ENCODE results near the gene CUBN.

The CUBN gene

DNA sequence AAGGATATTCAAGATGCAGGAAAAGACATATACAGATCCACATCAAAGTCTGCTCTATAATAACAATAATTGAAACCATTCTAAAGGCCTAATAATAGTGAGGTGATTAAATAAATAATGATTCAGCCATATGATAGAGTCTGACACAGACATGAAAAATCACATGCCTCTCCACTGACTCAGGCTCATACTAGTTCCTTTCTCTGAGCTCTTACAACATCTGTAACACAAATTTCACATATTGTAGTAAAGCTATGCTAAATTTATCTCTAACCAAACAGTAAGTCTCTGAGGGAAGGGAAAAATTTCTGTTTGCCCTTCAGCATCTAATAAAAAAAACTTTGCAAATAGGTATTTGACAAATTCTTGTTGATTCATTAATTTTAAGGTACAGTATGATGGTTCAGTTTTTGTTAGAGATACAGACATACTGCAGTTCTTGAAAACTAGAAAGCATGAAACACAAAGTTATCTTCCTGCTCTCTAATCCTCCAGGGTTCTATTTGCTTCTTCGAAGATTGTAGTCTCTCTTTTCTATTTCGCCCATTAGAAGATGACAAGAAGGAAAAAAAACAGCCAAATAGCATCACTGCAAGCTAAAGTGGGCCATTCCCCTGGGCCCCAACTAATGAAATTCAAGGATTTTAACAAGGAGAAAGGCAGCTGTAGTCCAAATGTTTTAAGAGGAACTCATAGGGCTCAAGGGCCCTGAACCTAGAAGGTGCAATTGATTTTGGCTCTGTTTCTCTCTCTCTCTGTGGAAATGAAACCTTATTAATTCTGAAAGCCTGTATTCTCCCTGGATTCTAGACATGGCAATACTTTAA, 53.9 kb downstream of the CUBN start:
- no peak overlapping the region for H3K4me3 ChIP-seq (ENCODE audit: low read depth, low read length)
- no peak overlapping the region for H3K27ac ChIP-seq
- no peak for TF ChIP-seq CTCF (IDR thresholded peaks at IDR 0.05; ENCODE audit: low read depth, low read length)
- DNase-seq: no peak
- no peaks in the 10 kb centered on the region for H3K36me3 ChIP-seq
- H3K27me3 ChIP-seq (ENCODE audit: insufficient read depth, low read depth, severe bottlenecking): no peaks in the 10 kb centered on the region
- no peaks in the 10 kb centered on the region for H3K9me3 ChIP-seq (ENCODE audit: severe bottlenecking)

GRCh38 chr10:17074541-17074847, 55.1 kb downstream of the CUBN start:
- no peaks in the 10 kb centered on the region for H3K9me3 ChIP-seq (ENCODE audit: severe bottlenecking)
- no peak overlapping the region for H3K27ac ChIP-seq
- DNase-seq: no peak
- H3K4me3 ChIP-seq (ENCODE audit: low read depth, low read length): no peak overlapping the region
- no peaks in the 10 kb centered on the region for H3K27me3 ChIP-seq (ENCODE audit: insufficient read depth, low read depth, severe bottlenecking)
- no peaks in the 10 kb centered on the region for H3K36me3 ChIP-seq
- no peak for TF ChIP-seq CTCF (IDR thresholded peaks at IDR 0.05; ENCODE audit: low read depth, low read length)

DNA sequence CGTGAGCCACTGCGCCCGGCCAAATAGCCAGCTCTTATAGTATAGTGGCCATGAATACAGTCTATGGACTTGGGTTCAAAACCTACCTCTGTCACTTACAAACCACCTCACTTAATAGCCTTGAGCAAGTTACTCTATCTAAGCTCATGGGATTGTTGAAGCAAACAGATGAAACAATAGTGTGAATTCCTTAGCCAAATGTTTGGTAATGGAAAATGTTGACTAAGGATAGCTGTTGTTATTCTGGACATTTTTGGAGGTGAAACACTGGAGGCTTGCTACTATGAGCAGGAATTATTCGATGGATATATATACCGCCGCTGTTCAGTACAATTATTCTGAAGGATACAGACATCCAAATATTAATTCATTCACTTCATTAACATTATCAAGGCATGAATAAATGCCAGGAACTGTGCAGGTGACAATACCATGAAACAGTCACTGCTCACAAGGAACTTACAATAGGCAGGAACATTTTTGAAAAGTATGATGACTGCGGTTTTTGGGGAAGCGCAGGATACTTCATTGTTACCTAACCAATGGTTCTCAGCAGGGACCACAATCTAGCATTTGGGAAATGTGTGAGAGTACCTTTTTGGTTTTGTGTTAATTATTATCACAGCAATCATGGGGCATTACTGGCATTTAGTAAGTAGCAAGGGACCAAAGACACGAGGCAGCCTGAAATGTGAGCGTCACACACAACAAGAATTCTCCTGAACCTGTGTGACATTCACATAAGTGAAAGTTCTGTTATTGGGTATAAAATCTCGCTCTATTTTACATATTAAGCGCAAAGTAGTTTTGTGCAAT, 55.7 kb downstream of the CUBN start:
- H3K27me3 ChIP-seq (ENCODE audit: insufficient read depth, low read depth, severe bottlenecking): no peaks in the 10 kb centered on the region
- no peak for DNase-seq
- H3K4me3 ChIP-seq (ENCODE audit: low read depth, low read length): no peak overlapping the region
- no peak overlapping the region for H3K27ac ChIP-seq
- TF ChIP-seq CTCF (IDR thresholded peaks at IDR 0.05; ENCODE audit: low read depth, low read length): no peak
- no peaks in the 10 kb centered on the region for H3K9me3 ChIP-seq (ENCODE audit: severe bottlenecking)
- no peaks in the 10 kb centered on the region for H3K36me3 ChIP-seq

DNA sequence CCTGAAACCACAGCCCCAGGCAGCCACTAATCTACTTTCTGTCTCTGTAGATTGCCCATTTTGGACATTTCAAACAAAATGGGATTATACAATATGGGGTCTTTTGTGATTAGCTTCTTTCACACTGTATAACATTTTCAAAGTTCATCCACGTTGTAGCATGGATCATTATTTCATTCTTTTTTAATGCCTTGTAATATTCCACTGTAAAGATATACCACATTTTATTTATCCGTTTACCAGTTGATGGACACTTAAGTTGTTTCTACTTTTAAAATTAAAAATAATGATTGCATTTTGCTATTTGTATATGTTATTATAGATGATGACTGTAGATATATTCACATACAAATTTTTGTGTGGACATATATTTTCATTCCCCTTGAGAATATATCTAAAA, 60.7 kb downstream of the CUBN start:
- no peak overlapping the region for H3K27ac ChIP-seq
- H3K36me3 ChIP-seq: no peaks in the 10 kb centered on the region
- no peaks in the 10 kb centered on the region for H3K27me3 ChIP-seq (ENCODE audit: insufficient read depth, low read depth, severe bottlenecking)
- H3K9me3 ChIP-seq (ENCODE audit: severe bottlenecking): no peaks in the 10 kb centered on the region
- no peak overlapping the region for H3K4me3 ChIP-seq (ENCODE audit: low read depth, low read length)
- no peak for TF ChIP-seq CTCF (IDR thresholded peaks at IDR 0.05; ENCODE audit: low read depth, low read length)
- DNase-seq: no peak

GRCh38 chr10:17067376-17068264, 62.0 kb downstream of the CUBN start:
- Histone ChIP-seq H3K27ac (no peak overlapping the region), H3K4me3 (ENCODE audit: low read depth, low read length) (no peak overlapping the region), H3K36me3 (no peaks in the 10 kb centered on the region), H3K9me3 (ENCODE audit: severe bottlenecking) (no peaks in the 10 kb centered on the region), H3K27me3 (ENCODE audit: insufficient read depth, low read depth, severe bottlenecking) (no peaks in the 10 kb centered on the region)
- no peak for TF ChIP-seq CTCF (IDR thresholded peaks at IDR 0.05; ENCODE audit: low read depth, low read length)
- DNase-seq: no peak
